Neuronal stem cell (in vitro differentiated cells): ENCODE data around the gene SOWAHD.

Experiments used
- DNase-seq: peaks from one replicate; pipeline ENCODE4 v3.0.0-alpha.2; 2013; ENCODE audit warnings: low spot score
- H2AFZ ChIP-seq: one replicate; pipeline ENCODE4 v1.6.1; 2013; ENCODE audit warnings: mild to moderate bottlenecking, low read length, inconsistent platforms
- H2AK5ac ChIP-seq: 2 replicates; pipeline ENCODE4 v1.6.1; 2013; ENCODE audit warnings: low read depth, mild to moderate bottlenecking, inconsistent platforms, low read length, moderate library complexity, mixed read lengths
- H2BK120ac ChIP-seq: 2 replicates; pipeline ENCODE4 v1.6.1; 2013; ENCODE audit warnings: low read depth, mild to moderate bottlenecking, inconsistent platforms, low read length, moderate library complexity, mixed read lengths
- H2BK12ac ChIP-seq: one replicate; pipeline ENCODE4 v1.6.1; 2013; ENCODE audit warnings: low read length, inconsistent platforms
- H2BK15ac ChIP-seq: 2 replicates; pipeline ENCODE4 v1.6.1; 2013; ENCODE audit warnings: mild to moderate bottlenecking, low read length, inconsistent platforms, mixed read lengths
- H2BK5ac ChIP-seq: one replicate; pipeline ENCODE4 v1.6.1; 2013; ENCODE audit warnings: inconsistent platforms, mild to moderate bottlenecking, low read length, moderate library complexity
- H3K14ac ChIP-seq: one replicate; pipeline ENCODE4 v1.6.1; 2013; ENCODE audit warnings: low read length, inconsistent platforms
- H3K18ac ChIP-seq: 2 replicates; pipeline ENCODE4 v1.6.1; 2013; ENCODE audit warnings: low read length, inconsistent platforms
- H3K23ac ChIP-seq: 2 replicates; pipeline ENCODE4 v1.6.1; 2013; ENCODE audit warnings: low read depth, mild to moderate bottlenecking, mixed read lengths, low read length, inconsistent platforms; ENCODE audit not compliant: poor library complexity
- H3K27ac ChIP-seq: replicated peaks from 3 replicates; pipeline ENCODE4 v1.5.1; 2013; ENCODE audit warnings: low read length, inconsistent platforms
- H3K27me3 ChIP-seq, 3 experiments: 2 replicates each; pipeline ENCODE4 v1.6.1; 2013; ENCODE audit warnings: low read length in 3 of 3, mild to moderate bottlenecking in 2 of 3, inconsistent platforms in 1 of 3, low read depth in 1 of 3, mixed read lengths in 1 of 3, moderate library complexity in 1 of 3; ENCODE audit not compliant: control insufficient read depth in 3 of 3, insufficient read depth in 3 of 3
- H3K36me3 ChIP-seq, 2 donors: replicated peaks in 1 of 2; 2 replicates each; pipeline ENCODE4 v1.6.1; 2013; ENCODE audit warnings: low read length in 2 of 2; ENCODE audit not compliant: control insufficient read depth in 2 of 2, insufficient read depth in 2 of 2
- H3K4ac ChIP-seq: 2 replicates; pipeline ENCODE4 v1.6.1; 2013; ENCODE audit warnings: inconsistent platforms, mild to moderate bottlenecking, low read length, moderate library complexity
- H3K4me1 ChIP-seq, 2 donors: 1 replicate in 1 of 2; 2 replicates in 1 of 2; pipeline ENCODE4 v1.6.1; 2013; ENCODE audit warnings: low read length in 2 of 2, low read depth in 1 of 2; ENCODE audit not compliant: control insufficient read depth in 2 of 2, insufficient read depth in 1 of 2
- H3K4me2 ChIP-seq: one replicate; pipeline ENCODE4 v1.6.1; 2013; ENCODE audit warnings: mild to moderate bottlenecking, low read length, inconsistent platforms; ENCODE audit not compliant: insufficient read depth, poor library complexity, severe bottlenecking
- H3K4me3 ChIP-seq, 2 donors: 2 replicates each; pipeline ENCODE4 v1.5.1; 2013; ENCODE audit warnings: low read length in 2 of 2, mild to moderate bottlenecking in 2 of 2, inconsistent platforms in 1 of 2, moderate library complexity in 1 of 2
- H3K79me1 ChIP-seq: one replicate; pipeline ENCODE4 v1.6.1; 2013; ENCODE audit warnings: low read depth, mild to moderate bottlenecking, inconsistent platforms, low read length, moderate library complexity
- H3K9ac ChIP-seq: one replicate; pipeline ENCODE4 v1.6.1; 2013; ENCODE audit warnings: mild to moderate bottlenecking, low read depth, low read length, inconsistent platforms; ENCODE audit not compliant: poor library complexity
- H3K9me3 ChIP-seq, 2 donors: replicated peaks in 1 of 2; 2 replicates each; pipeline versions ENCODE3 to v1.6.1; 2013; ENCODE audit warnings: low read length in 2 of 2, mild to moderate bottlenecking in 2 of 2, inconsistent platforms in 1 of 2, low read depth in 1 of 2, mixed read lengths in 1 of 2, moderate library complexity in 1 of 2; ENCODE audit not compliant: control insufficient read depth in 2 of 2, insufficient read depth in 1 of 2
- H4K8ac ChIP-seq: one replicate; pipeline ENCODE4 v1.6.1; 2013; ENCODE audit warnings: low read depth, mild to moderate bottlenecking, inconsistent platforms, low read length, moderate library complexity
- H4K91ac ChIP-seq: one replicate; pipeline ENCODE4 v1.6.1; 2013; ENCODE audit warnings: low read length, low read depth, mild to moderate bottlenecking, inconsistent platforms; ENCODE audit not compliant: poor library complexity
- WGBS, 2 donors: extraction: QIAGEN DNeasy Blood & Tissue Kit; methylation state at CpG; one replicate each; pipeline ENCODE4 v1.1.7; 2013; ENCODE audit warnings: missing lambda C conversion rate in 2 of 2, mixed read lengths in 1 of 2; ENCODE audit not compliant: insufficient read length in 2 of 2, insufficient replicate concordance in 1 of 2; ENCODE audit errors: extremely low coverage in 2 of 2; 5-methylcytosine and 5-hydroxymethylcytosine counted together

The SOWAHD gene

DNA sequence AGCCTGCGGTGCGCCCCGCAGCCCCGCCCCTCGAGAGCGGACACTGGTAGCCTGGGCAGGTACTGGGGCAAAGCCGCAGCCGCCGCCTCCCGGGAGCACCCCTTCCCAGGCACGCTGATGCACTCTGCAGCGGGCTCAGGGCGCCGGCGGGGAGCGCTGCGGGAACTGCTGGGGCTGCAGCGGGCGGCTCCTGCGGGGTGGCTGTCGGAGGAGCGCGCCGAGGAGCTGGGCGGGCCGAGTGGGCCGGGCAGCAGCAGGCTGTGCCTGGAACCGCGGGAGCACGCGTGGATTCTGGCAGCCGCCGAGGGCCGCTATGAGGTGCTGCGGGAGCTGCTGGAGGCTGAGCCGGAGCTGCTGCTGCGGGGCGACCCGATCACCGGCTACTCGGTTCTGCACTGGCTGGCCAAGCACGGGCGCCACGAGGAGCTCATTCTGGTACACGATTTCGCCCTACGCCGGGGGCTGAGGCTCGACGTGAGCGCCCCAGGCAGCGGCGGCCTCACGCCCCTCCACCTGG, 401 bp downstream of the SOWAHD start:
- H3K27me3 ChIP-seq, result peaks cover 4 to 36% (median 6%) of the 10 kb centered on the region in 3 experiments
- H4K91ac ChIP-seq, result no peak overlapping the region
- no peak overlapping the region for H2BK5ac ChIP-seq
- H3K27ac ChIP-seq, result no peak overlapping the region
- no peaks in the 10 kb centered on the region for H3K9me3 ChIP-seq
- H2BK15ac ChIP-seq, result no peak overlapping the region
- no peaks in the 10 kb centered on the region for H3K36me3 ChIP-seq
- no peak overlapping the region for H3K18ac ChIP-seq
- H3K4me2 ChIP-seq, result peak overlapping the region; percentile 80
- no peak for DNase-seq
- H2AFZ ChIP-seq, result peak overlapping the region; percentile 87
- H3K4me1 ChIP-seq, result peaks cover 0 to 14% of the 10 kb centered on the region in 2 donors
- no CpG with 5 or more reads among the region's 54 CpGs for WGBS, 2 donors
- peak overlapping the region; percentile 73 for H3K23ac ChIP-seq
- H2BK12ac ChIP-seq, result no peak overlapping the region
- peak overlapping the region; percentile 38 to 77 for H3K4me3 ChIP-seq
- no peak overlapping the region for H2BK120ac ChIP-seq
- no peak overlapping the region for H3K4ac ChIP-seq
- no peak overlapping the region for H4K8ac ChIP-seq
- H3K79me1 ChIP-seq, result no peaks in the 10 kb centered on the region
- no peak overlapping the region for H2AK5ac ChIP-seq
- H3K14ac ChIP-seq, result no peak overlapping the region
- peak overlapping the region; percentile 44 for H3K9ac ChIP-seq

GRCh38 chrX:119759248-119759766, 919 bp downstream of the SOWAHD start:
- Histone ChIP-seq H3K4me2 (peak overlapping the region; percentile 25), H3K9me3 (no peaks in the 10 kb centered on the region), H2BK15ac (no peak overlapping the region), H3K27ac (no peak overlapping the region), H4K91ac (no peak overlapping the region), H3K36me3 (no peaks in the 10 kb centered on the region), H2BK12ac (no peak overlapping the region), H4K8ac (no peak overlapping the region), H3K27me3 (peaks cover 4 to 36% (median 6%) of the 10 kb centered on the region in 3 experiments), H2AK5ac (no peak overlapping the region), H3K23ac (no peak overlapping the region), H3K4ac (no peak overlapping the region), H2AFZ (peak overlapping the region; percentile 87), H2BK5ac (no peak overlapping the region), H2BK120ac (no peak overlapping the region), H3K79me1 (no peaks in the 10 kb centered on the region), H3K18ac (no peak overlapping the region), H3K4me1 (peaks cover 0 to 14% of the 10 kb centered on the region in 2 donors), H3K4me3 (peak overlapping the region; percentile 38 to 62), H3K9ac (no peak overlapping the region), H3K14ac (peak overlapping the region; percentile 21)
- WGBS, 2 donors, result no CpG with 5 or more reads among the region's 44 CpGs
- no peak for DNase-seq

DNA sequence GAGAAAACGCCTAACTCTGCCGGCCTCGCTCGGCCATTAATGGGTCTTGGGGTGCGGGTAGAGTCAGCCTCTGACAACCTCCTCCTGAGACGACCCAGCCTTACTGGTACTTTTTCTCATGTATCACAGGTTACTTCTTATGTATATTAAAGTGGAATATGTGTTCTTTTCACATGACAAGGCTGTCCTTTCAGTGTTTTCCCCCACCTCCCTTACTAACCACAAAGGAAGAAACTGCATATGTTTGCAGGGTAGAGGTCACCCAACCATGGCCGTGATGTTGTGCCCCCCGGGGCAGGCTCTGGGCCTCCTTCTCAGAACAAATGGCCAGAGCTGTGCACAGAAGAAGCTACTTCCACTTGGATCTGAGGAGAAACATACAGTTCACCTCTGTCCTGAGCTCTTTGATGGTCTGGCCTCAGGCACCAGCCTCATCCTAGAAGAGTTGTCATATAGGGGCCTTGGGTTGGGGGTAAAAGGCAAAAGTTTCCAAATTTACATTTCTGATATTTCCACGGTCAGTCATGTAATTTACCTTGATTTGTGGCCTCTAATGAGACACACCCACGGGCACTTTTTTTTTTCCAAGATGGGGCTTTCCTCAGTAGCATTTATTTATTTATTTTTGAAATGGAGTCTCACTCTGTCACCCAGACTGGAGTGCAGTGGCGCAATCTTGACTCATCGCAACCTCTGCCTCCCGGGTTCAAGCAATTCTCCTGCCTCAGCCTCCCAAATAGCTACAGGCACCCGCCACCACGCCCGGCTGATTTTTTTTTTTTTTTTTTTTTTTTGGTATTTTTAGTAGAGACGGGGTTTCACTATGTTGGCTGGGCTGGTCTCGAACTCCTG, 1.9 kb downstream of the SOWAHD start:
- no peak overlapping the region for H3K4me3 ChIP-seq
- H2AFZ ChIP-seq, result no peak overlapping the region
- no peak overlapping the region for H3K4ac ChIP-seq
- no peak overlapping the region for H4K91ac ChIP-seq
- no peak overlapping the region for H3K4me2 ChIP-seq
- no peak overlapping the region for H3K9ac ChIP-seq
- no peak overlapping the region for H3K14ac ChIP-seq
- H2BK5ac ChIP-seq, result no peak overlapping the region
- no peaks in the 10 kb centered on the region for H3K36me3 ChIP-seq
- H2AK5ac ChIP-seq, result no peak overlapping the region
- H3K27me3 ChIP-seq, result peaks cover 4 to 36% (median 6%) of the 10 kb centered on the region in 3 experiments
- H2BK120ac ChIP-seq, result no peak overlapping the region
- H3K79me1 ChIP-seq, result no peaks in the 10 kb centered on the region
- no peak overlapping the region for H2BK15ac ChIP-seq
- no peak overlapping the region for H2BK12ac ChIP-seq
- H3K23ac ChIP-seq, result no peak overlapping the region
- H4K8ac ChIP-seq, result no peak overlapping the region
- WGBS, 2 donors, result no CpG with 5 or more reads among the region's 18 CpGs
- H3K4me1 ChIP-seq, result peaks cover 0 to 14% of the 10 kb centered on the region in 2 donors
- H3K18ac ChIP-seq, result no peak overlapping the region
- no peak for DNase-seq
- no peak overlapping the region for H3K27ac ChIP-seq
- H3K9me3 ChIP-seq, result no peaks in the 10 kb centered on the region

GRCh38 chrX:119762718-119763117, 4.3 kb downstream of the SOWAHD start:
- Histone ChIP-seq H2AK5ac (no peak overlapping the region), H3K14ac (no peak overlapping the region), H2BK5ac (no peak overlapping the region), H3K27me3 (peaks cover 4 to 25% (median 6%) of the 10 kb centered on the region in 3 experiments), H3K4me1 (peaks cover 0 to 2% of the 10 kb centered on the region in 2 donors), H3K18ac (no peak overlapping the region), H3K4me2 (no peak overlapping the region), H3K27ac (no peak overlapping the region), H3K9ac (no peak overlapping the region), H2BK12ac (no peak overlapping the region), H3K79me1 (no peaks in the 10 kb centered on the region), H3K36me3 (no peaks in the 10 kb centered on the region), H3K4ac (no peak overlapping the region), H3K4me3 (no peak overlapping the region), H3K9me3 (no peaks in the 10 kb centered on the region), H3K23ac (no peak overlapping the region), H2BK120ac (no peak overlapping the region), H4K91ac (no peak overlapping the region), H2BK15ac (no peak overlapping the region), H2AFZ (no peak overlapping the region), H4K8ac (no peak overlapping the region)
- DNase-seq, result no peak
- WGBS, 2 donors, result no CpG with 5 or more reads among the region's 3 CpGs
